GM18517 (cell line): ENCODE data around the gene CDH24.

Experiments
- ATAC-seq: cut with Tn5 transposase; IDR thresholded peaks from one replicate; pipeline ENCODE4 v1.9.1; 2021; ENCODE audit warnings: mild to moderate bottlenecking, moderate library complexity; ENCODE audit not compliant: unreplicated experiment

The CDH24 gene, protein sequence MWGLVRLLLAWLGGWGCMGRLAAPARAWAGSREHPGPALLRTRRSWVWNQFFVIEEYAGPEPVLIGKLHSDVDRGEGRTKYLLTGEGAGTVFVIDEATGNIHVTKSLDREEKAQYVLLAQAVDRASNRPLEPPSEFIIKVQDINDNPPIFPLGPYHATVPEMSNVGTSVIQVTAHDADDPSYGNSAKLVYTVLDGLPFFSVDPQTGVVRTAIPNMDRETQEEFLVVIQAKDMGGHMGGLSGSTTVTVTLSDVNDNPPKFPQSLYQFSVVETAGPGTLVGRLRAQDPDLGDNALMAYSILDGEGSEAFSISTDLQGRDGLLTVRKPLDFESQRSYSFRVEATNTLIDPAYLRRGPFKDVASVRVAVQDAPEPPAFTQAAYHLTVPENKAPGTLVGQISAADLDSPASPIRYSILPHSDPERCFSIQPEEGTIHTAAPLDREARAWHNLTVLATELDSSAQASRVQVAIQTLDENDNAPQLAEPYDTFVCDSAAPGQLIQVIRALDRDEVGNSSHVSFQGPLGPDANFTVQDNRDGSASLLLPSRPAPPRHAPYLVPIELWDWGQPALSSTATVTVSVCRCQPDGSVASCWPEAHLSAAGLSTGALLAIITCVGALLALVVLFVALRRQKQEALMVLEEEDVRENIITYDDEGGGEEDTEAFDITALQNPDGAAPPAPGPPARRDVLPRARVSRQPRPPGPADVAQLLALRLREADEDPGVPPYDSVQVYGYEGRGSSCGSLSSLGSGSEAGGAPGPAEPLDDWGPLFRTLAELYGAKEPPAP

GRCh38 chr14:23056956-23057756 is at the start of gene CDH24:
Gene CDH24 (minus strand): TSS chr14:23057520. CDS start chr14:23055733, 1,787 bp downstream.
- ATAC-seq = no peak

- no peak for ATAC-seq
Measured at GRCh38 chr14:23106747-23107045, 49.4 kb upstream of the CDH24 start.

GRCh38 chr14:23105348-23105824 is 48.1 kb upstream of the CDH24 start:
- no peak for ATAC-seq

DNA sequence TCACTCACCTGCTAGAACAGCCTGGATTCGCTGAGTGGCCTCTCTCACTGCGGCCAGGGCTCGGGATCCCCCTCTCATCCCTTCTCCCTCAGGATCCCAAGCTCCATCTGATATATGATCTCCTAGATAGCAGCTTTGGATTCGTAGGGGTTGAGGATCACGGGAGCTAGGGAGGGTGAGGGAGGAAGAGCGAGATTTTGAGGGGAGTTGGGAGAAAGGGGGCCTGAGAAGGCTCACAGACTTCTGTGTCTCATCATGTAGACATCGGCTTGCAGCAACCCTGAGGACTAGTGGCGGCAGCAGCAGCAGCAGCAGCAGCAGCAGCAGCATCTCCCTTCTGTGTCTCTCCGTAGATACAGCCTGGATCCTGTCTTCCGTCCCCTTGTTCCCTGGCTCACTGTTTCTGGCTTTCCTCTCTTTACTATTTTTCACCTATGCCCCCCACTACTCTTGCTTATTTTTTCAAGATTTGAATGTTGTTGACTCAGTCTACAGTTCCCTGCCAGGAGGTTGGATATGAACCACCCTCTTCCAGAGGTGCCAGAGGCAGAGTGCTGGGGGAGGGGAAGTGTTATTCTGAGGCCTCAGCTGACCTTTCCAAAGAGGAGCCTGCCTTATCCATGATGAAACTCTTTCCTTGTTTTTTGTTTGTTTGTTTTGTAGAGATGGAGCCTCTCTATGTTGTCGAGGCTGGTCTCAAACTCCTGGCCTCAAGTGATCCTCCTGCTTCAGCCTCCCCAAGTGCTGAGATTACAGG is 47.4 kb upstream of the CDH24 start, which contains the start of gene CIROP:
Gene CIROP, minus strand, starts transcription at position 399 of the 757 bp plus-strand sequence. Its CDS starts 69 bp downstream, at position 330.
- ATAC-seq = no peak

DNA sequence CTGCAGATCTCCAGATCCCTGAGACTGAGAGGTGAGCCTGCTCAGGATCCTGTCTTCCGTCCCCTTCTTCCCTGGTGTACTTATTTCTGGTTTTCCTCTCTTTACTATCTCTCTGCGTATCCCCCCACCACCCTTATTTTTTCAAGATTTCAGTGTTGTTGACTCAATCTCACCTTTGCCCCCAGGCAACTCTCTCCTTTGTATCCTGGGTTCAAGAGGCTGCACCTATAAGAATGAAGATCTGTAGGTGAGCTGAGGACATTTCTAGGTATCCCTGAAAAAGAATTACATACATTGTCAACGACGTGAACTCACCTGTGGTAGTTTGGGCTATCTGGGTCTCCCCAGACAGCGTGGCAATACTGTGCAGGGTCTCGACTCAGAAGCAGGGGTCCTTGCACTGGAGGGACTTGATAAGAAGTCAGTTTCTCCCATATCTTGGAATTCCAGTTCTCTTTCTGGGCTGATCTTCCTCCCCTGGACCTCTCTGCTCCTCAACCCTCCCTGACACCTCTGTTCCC is 46.8 kb upstream of the CDH24 start:
- ATAC-seq = no peak

DNA sequence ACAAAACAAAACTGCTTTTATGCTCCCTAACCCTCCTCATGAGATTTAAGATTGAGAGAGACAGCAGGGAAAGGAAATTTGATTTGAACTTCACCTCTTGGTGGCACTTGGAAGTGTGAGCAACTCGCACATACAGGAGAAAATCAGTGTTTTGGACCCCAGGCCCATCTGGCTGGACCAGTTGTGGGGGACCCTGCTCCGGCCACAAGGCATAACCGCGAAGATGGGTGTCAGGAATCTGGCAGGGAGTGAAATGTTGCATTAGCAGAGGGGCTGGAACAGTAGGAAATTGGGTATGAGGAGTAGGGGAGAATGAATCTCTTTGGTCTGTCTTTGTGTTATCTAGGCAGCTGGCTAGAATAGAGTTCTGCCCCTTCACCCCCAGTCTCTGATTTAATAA is 46.3 kb upstream of the CDH24 start:
- ATAC-seq = no peak

GRCh38 chr14:23102801-23103200 is 45.5 kb upstream of the CDH24 start:
- no peak for ATAC-seq

DNA sequence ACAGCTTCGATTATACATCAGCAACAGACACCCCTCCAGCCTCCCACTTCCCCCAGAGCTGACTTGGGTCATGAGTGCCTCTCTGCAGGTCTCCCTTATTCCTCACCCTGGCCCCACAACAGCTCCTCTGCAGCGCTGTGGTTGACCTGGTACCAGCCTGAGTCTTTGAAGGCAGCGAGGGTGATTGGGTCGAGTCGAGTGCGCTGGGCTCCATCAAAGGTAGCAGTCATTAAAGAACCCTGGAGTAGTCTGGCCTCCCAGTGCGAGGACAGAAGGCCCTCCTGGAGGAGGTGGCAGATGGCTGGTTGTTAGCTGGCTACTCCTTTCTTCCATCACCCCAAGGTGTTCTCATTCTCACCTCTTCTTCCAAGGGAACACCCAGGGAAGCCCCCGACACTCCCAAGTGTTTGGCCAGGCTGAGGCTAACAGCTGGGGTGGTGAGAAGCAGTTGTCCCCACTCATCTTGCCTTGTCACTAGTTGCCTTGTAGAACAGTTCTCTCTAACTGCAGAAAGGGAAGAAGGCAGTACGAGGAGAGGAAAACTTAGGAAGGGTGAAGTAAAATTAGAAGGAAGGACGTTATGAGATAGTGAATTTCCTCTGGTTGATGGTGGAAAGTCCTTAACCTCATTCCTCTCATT is 44.8 kb upstream of the CDH24 start:
- ATAC-seq = no peak

DNA sequence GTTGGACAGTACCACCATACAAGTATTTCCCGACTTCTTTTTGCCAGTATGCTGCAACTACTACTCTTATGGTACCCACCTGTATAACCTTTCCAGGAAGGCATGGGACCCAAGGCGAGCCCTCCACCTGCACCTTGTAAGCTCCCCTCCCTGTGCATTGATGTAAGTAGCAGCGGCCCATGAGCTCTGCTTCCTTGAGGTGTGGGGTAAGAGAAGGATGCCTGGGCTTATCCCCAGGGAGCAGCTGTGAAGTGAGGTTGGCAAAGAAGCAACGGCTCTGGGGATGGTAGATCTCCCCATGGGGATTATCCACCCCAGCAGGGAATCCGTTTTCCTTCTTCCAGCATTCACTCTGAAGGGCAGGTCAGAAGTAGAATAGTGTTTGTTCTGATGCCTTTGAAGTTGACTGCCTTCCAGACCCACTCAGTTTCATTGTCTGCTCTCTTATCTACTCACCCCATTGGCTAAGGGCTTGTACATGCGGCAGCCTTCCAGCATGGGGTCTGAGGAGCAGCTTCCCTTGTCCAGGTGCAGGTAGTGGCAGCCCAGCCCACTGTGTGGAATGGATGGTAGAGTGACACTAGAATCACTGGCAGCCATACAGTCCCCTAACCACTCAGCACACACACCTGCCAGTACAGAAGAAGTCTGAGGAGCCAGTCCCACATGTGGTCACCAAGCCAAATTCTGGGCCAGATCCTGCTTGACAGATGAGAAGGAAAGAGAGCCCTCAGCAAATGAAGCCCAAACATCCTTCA is 44.1 kb upstream of the CDH24 start:
- no peak for ATAC-seq

GRCh38 chr14:23099212-23099861 is 42.0 kb upstream of the CDH24 start:
- ATAC-seq = no peak

GRCh38 chr14:23097786-23098185 is 40.5 kb upstream of the CDH24 start:
- ATAC-seq = no peak

GRCh38 chr14:23095196-23096108 is 38.1 kb upstream of the CDH24 start, which contains the start of gene C14orf119:
Gene C14orf119 (plus strand): TSS chr14:23095505. CDS start chr14:23097659, 2,154 bp downstream.
- ATAC-seq = peak; percentile 96

- ATAC-seq = peak; percentile 37
Measured at GRCh38 chr14:23094666-23095195, 37.4 kb upstream of the CDH24 start, which contains the start of gene ACIN1. Gene ACIN1 (minus strand): TSS chr14:23095136. CDS start chr14:23095112, 24 bp downstream.

DNA sequence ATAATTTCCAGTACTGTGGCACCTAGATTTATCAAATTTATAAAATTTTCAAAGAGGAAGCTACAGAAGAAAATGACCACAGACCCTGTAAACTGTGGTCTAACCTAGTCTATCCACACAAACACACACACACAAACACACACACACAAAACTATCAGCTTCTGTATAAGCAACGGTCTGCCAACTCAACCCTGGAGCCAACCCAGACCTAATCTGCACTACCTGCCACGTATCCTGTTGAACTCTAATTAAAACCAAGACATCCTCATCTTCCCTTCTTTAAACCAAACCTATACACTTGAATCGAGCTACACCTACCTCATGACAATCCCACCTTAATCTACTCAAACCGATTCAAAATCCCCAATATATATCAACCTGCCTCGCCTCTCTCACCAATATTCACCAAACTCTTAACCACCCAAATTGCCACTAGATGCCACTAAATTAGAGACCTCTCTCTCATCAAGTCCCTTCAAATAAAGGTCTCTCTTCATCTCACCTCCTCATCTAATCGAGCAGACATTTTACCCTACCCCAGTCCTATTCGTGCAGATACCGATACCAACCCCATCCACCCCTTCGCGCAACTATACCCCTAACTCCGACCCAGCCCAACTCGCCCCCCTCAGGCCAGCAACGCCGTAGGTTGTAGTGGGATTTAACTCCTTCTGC is 36.8 kb upstream of the CDH24 start:
- ATAC-seq = no peak

DNA sequence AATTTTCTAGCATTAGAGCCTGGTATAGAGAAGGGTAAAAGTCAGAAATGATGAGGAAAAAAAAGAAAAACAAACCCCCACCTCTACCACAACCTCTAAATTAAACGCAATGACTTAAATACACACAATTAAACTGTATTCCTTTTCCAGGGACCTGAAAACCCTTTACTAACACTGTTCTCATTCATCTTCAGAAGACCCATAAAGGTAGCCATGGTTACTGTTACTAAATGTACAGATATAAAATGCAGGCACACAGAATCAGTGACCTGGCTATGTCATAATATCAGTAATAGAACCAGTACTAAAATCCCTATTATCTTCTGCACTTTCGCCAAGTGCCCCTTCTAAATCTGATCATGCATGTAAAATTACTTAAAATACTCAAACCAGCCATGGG is 36.2 kb upstream of the CDH24 start:
- no peak for ATAC-seq

DNA sequence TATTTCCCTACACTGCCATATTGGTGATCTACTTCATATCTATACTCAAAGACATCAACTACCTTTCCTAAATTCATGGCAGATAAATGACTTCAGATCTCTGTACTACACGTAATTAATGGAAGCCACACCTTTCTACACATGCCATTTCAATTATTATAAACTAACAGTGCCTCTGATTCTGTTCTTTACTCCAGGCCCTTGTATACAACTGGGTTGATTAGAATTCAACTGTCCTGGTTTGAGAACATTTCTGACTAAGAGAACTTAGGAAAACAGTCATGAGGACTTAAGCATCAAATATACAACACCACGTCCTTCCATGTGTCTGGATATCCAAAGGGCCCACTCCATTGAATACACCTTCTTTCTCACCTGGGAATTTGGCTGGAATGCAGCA is 35.8 kb upstream of the CDH24 start:
- no peak for ATAC-seq
